Measurements from ENCODE around the gene ANO4.

ANO4 gene

DNA sequence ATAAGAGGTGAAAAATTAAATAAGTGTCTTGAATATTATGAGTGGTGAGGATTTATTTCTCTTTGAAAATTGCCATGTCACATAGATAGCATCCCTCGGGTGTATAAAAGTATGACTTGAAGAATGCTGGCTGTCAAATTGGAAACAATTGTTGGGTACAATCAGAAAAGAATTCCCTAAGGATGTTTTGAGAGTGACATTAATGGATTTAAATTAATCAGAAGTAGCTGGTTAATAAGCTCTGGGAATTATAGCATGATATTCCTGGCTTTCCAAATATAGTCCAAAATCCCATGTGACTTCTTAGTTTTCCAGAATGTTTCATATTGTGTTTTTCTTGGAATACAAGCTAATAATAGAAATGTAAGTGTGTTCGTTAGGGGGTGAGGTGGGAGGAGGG lies 196.5 kb downstream of the ANO4 start:
- TF ChIP-seq, protein P1, sequence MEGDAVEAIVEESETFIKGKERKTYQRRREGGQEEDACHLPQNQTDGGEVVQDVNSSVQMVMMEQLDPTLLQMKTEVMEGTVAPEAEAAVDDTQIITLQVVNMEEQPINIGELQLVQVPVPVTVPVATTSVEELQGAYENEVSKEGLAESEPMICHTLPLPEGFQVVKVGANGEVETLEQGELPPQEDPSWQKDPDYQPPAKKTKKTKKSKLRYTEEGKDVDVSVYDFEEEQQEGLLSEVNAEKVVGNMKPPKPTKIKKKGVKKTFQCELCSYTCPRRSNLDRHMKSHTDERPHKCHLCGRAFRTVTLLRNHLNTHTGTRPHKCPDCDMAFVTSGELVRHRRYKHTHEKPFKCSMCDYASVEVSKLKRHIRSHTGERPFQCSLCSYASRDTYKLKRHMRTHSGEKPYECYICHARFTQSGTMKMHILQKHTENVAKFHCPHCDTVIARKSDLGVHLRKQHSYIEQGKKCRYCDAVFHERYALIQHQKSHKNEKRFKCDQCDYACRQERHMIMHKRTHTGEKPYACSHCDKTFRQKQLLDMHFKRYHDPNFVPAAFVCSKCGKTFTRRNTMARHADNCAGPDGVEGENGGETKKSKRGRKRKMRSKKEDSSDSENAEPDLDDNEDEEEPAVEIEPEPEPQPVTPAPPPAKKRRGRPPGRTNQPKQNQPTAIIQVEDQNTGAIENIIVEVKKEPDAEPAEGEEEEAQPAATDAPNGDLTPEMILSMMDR (IDR thresholded peaks at IDR 0.05; ENCODE audit: control insufficient read depth, insufficient read depth, low read depth, low read length, missing control alignments): no peak
- H3K4me3 ChIP-seq (ENCODE audit: control insufficient read depth, low read depth, low read length): no peak overlapping the region
- no peak for DNase-seq (ENCODE audit: low read depth)

- no peak for DNase-seq (ENCODE audit: low read depth)
- TF ChIP-seq, protein P1 (IDR thresholded peaks at IDR 0.05; ENCODE audit: control insufficient read depth, insufficient read depth, low read depth, low read length, missing control alignments): no peak
- H3K4me3 ChIP-seq (ENCODE audit: control insufficient read depth, low read depth, low read length): no peak overlapping the region
Measured at GRCh38 chr12:100992194-100992593, 197.6 kb downstream of the ANO4 start.

DNA sequence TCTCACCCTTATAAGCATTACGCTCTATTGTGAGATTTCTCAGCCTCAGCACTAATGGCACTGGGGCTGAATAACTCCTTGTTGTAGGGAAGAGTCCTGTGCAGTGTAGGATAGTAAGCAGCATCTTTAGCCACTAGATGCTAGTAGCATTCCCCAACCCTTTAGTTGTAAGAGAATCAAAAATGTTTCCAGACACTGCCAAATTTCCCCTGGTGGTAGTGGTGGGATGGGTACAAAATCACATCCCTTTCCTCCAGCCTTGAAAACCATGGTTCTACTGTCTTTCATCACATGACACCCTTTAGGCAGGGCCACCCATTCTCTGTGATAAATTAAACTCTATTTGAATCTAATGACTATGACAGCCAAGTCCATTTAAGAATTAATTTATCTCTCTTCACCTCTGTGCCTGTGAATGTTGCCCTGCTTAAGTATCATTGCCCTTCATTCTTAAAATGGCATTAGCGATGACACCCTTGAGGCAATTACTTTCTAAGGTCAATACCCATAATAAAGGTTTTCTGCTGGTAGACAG lies 199.4 kb downstream of the ANO4 start:
- TF ChIP-seq, protein P1 (IDR thresholded peaks at IDR 0.05; ENCODE audit: control insufficient read depth, insufficient read depth, low read depth, low read length, missing control alignments): no peak
- no peak overlapping the region for H3K4me3 ChIP-seq (ENCODE audit: control insufficient read depth, low read depth, low read length)
- DNase-seq (ENCODE audit: low read depth): no peak

- TF ChIP-seq, protein P1 (IDR thresholded peaks at IDR 0.05; ENCODE audit: control insufficient read depth, insufficient read depth, low read depth, low read length, missing control alignments): no peak
- no peak for DNase-seq (ENCODE audit: low read depth)
Measured at GRCh38 chr12:100995201-100995600, 200.6 kb downstream of the ANO4 start.

DNA sequence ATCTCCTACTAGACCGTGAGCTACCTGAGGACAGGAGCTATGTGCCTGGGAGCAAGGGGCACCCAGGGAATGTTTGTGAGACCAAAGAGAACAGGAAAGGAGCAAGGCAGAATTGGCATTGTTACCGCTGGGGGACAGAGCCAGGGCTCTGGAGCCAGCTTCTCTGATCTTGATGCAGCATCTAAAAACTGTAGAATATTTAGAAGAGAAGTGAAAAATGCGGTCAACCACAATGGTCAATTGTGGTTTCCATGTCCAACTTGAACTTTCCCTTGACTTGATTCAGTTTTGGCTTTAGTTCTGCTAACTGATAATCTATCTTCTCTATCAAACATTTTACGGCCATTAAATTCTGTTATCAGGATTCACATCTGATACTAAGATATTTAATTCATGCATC lies 201.2 kb downstream of the ANO4 start:
- DNase-seq (ENCODE audit: low read depth): no peak
- TF ChIP-seq, protein P1 (IDR thresholded peaks at IDR 0.05; ENCODE audit: control insufficient read depth, insufficient read depth, low read depth, low read length, missing control alignments): no peak
- H3K4me3 ChIP-seq (ENCODE audit: control insufficient read depth, low read depth, low read length): no peak overlapping the region

More at GRCh38 chr12:100995201-100995600, 200.6 kb downstream of the ANO4 start:
- H3K4me3 ChIP-seq (ENCODE audit: control insufficient read depth, low read depth, low read length): no peak overlapping the region

GRCh38 chr12:101001669-101002068 lies 207.1 kb downstream of the ANO4 start:
- DNase-seq (ENCODE audit: low read depth): no peak
- TF ChIP-seq, protein P1 (IDR thresholded peaks at IDR 0.05; ENCODE audit: control insufficient read depth, insufficient read depth, low read depth, low read length, missing control alignments): no peak
- H3K4me3 ChIP-seq (ENCODE audit: control insufficient read depth, low read depth, low read length): no peak overlapping the region
